HepG2 (cell line): ENCODE results near the gene CPNE2.

Experiments
- EZH2 ChIP-seq: conservative IDR thresholded peaks from 2 replicates; pipeline ENCODE4 v1.6.1; 2012; ENCODE audit warnings: mild to moderate bottlenecking, low read depth, low read length, moderate library complexity
- FOXA3 ChIP-seq: IDR thresholded peaks from 2 replicates; pipeline ENCODE4 v1.6.1; 2016; ENCODE audit warnings: missing genetic modification reagents, missing compliant biosample characterization

- TF ChIP-seq FOXA3 (CRISPR knock-in tag): no peak
- no peak for TF ChIP-seq EZH2
Measured at GRCh38 chr16:57127037-57127763, 34.8 kb downstream of the CPNE2 start.
